H1 (cell line): ENCODE measurements around the gene DDR1. TPM values are rescaled to one million over a fixed set of nuclear protein-coding genes. Genes with fewer than 3 reads are reported as not detected.

Experiments used
- CTCF ChIA-PET: fragments of 300-600 bp; sonication (Branson Sonifier 250); formaldehyde crosslinking; loops from one replicate; lab custom pipeline; 2021; ENCODE audit not compliant: partially characterized antibody; lab: Charles Lee
- POLR2A ChIA-PET: fragments of 300-600 bp; sonication (Branson Sonifier 250); formaldehyde crosslinking; loops from one replicate; lab custom pipeline; 2021; ENCODE audit warnings: inconsistent platforms; ENCODE audit not compliant: partially characterized antibody; lab: Charles Lee
- DNase-seq, 2 experiments: peaks; one replicate each; pipeline versions ENCODE4 v3.0.0 to v3.0.0-alpha.2; 2010 to 2022; ENCODE audit warnings: low spot score in 2 of 2, low read depth in 1 of 2, mixed read lengths in 1 of 2
- FAIRE-seq: peaks from 2 replicates; lab custom pipeline; 2011; peaks lifted over from hg19 to GRCh38; lab: Jason Lieb, UNC
- H2AFZ ChIP-seq: 2 replicates; pipeline ENCODE4 v1.8.1; 2012; ENCODE audit warnings: low read length, inconsistent platforms
- H2AK5ac ChIP-seq: 2 replicates; pipeline ENCODE4 v1.6.1; 2013; ENCODE audit warnings: low read depth, low read length
- H2BK120ac ChIP-seq: replicated peaks from 2 replicates; pipeline ENCODE3; 2013; ENCODE audit warnings: low read depth, low read length, inconsistent platforms
- H2BK12ac ChIP-seq: 2 replicates; pipeline ENCODE4 v1.6.1; 2013; ENCODE audit warnings: low read depth, low read length
- H2BK15ac ChIP-seq: 2 replicates; pipeline ENCODE4 v1.6.1; 2013; ENCODE audit warnings: low read length
- H2BK20ac ChIP-seq: 2 replicates; pipeline ENCODE4 v1.6.1; 2013; ENCODE audit warnings: low read length
- H2BK5ac ChIP-seq: 2 replicates; pipeline ENCODE4 v1.6.1; 2013; ENCODE audit warnings: low read depth, low read length
- H3K14ac ChIP-seq: 2 replicates; pipeline ENCODE4 v1.6.1; 2013; ENCODE audit warnings: inconsistent platforms; ENCODE audit not compliant: insufficient read length
- H3K18ac ChIP-seq: 2 replicates; pipeline ENCODE4 v1.6.1; 2013; ENCODE audit warnings: low read length; ENCODE audit errors: extremely low read depth
- H3K23ac ChIP-seq: 2 replicates; pipeline ENCODE4 v1.6.1; 2013; ENCODE audit warnings: inconsistent platforms; ENCODE audit not compliant: insufficient read length
- H3K23me2 ChIP-seq: 2 replicates; pipeline ENCODE4 v1.6.1; 2013; ENCODE audit warnings: low read depth, low read length
- H3K27ac ChIP-seq: 2 replicates; pipeline ENCODE4 v1.6.1; 2011; ENCODE audit warnings: low read depth, low read length, inconsistent platforms
- H3K27me3 ChIP-seq, 4 experiments: replicated peaks in 1 of 4; 1 replicate in 1 of 4; 2 replicates in 3 of 4; pipeline versions ENCODE4 v1.6.1 to v1.8.1; 2011 to 2013; ENCODE audit warnings: low read length in 3 of 4, mild to moderate bottlenecking in 3 of 4, inconsistent platforms in 2 of 4, mixed read lengths in 2 of 4, moderate library complexity in 1 of 4; ENCODE audit not compliant: control insufficient read depth in 3 of 4, insufficient read depth in 3 of 4; ENCODE audit errors: extremely low read depth in 1 of 4
- H3K36me3 ChIP-seq, 4 experiments: 2 replicates each; pipeline versions ENCODE4 v1.6.1 to v1.8.1; 2011 to 2013; ENCODE audit warnings: mild to moderate bottlenecking in 4 of 4, low read length in 3 of 4, moderate library complexity in 2 of 4, control low read depth in 1 of 4, inconsistent platforms in 1 of 4; ENCODE audit not compliant: insufficient read depth in 4 of 4, control insufficient read depth in 2 of 4
- H3K4ac ChIP-seq: replicated peaks from 2 replicates; pipeline ENCODE3; 2013; ENCODE audit warnings: low read length, low read depth, mixed read lengths, inconsistent platforms; ENCODE audit not compliant: insufficient read length
- H3K4me1 ChIP-seq, 4 experiments: replicated peaks in 1 of 4; 1 replicate in 1 of 4; 2 replicates in 3 of 4; pipeline versions ENCODE4 v1.6.1 to v1.8.1; 2011 to 2013; ENCODE audit warnings: low read length in 3 of 4, inconsistent platforms in 2 of 4, mixed read lengths in 1 of 4; ENCODE audit not compliant: insufficient read depth in 4 of 4, control insufficient read depth in 3 of 4
- H3K4me2 ChIP-seq, 2 experiments: 2 replicates each; pipeline versions ENCODE4 v1.6.1 to v1.8.1; 2011 to 2013; ENCODE audit warnings: low read depth in 2 of 2, low read length in 2 of 2, control low read depth in 1 of 2, inconsistent platforms in 1 of 2, mild to moderate bottlenecking in 1 of 2; ENCODE audit not compliant: insufficient read depth in 1 of 2
- H3K4me3 ChIP-seq, 4 experiments: fragments of 200-600, 300-600 bp in 1 of 4; sonication (generic), shearing (Covaris generic), sonication (Bioruptor Twin) in 1 of 4; 2 replicates each; pipeline versions ENCODE4 v1.5.1 to v1.8.1; 2011 to 2016; ENCODE audit warnings: low read length in 4 of 4, low read depth in 3 of 4, control low read depth in 2 of 4, inconsistent platforms in 2 of 4, mild to moderate bottlenecking in 2 of 4, mixed read lengths in 1 of 4, moderate library complexity in 1 of 4; ENCODE audit not compliant: insufficient read depth in 2 of 4; ENCODE audit errors: extremely low read depth in 1 of 4
- H3K56ac ChIP-seq: replicated peaks from 2 replicates; pipeline ENCODE3; 2013; ENCODE audit warnings: low read depth, mild to moderate bottlenecking, mixed read lengths, low read length, inconsistent platforms; ENCODE audit not compliant: insufficient read length
- H3K79me1 ChIP-seq: 2 replicates; pipeline ENCODE4 v1.6.1; 2013; ENCODE audit warnings: low read depth, low read length, control low read depth
- H3K79me2 ChIP-seq, 2 experiments: 2 replicates each; pipeline versions ENCODE4 v1.6.1 to v1.8.1; 2012 to 2013; ENCODE audit warnings: low read length in 2 of 2, mild to moderate bottlenecking in 2 of 2, inconsistent platforms in 1 of 2; ENCODE audit not compliant: insufficient read depth in 2 of 2, control insufficient read depth in 1 of 2
- H3K9ac ChIP-seq, 4 experiments: replicated peaks in 1 of 4; 1 replicate in 1 of 4; 2 replicates in 3 of 4; pipeline versions ENCODE4 v1.6.1 to v1.8.1; 2011 to 2013; ENCODE audit warnings: low read depth in 3 of 4, low read length in 3 of 4, control low read depth in 2 of 4, mild to moderate bottlenecking in 2 of 4, moderate library complexity in 2 of 4, inconsistent platforms in 1 of 4; ENCODE audit errors: extremely low read depth in 1 of 4
- H3K9me3 ChIP-seq, 2 experiments: 2 replicates each; pipeline versions ENCODE4 v1.6.1 to v1.8.1; 2012 to 2013; ENCODE audit warnings: mild to moderate bottlenecking in 2 of 2, moderate library complexity in 2 of 2, control low read depth in 1 of 2, inconsistent platforms in 1 of 2, low read depth in 1 of 2, low read length in 1 of 2, mixed read lengths in 1 of 2; ENCODE audit not compliant: insufficient read depth in 2 of 2
- H4K20me1 ChIP-seq, 2 experiments: replicated peaks in 1 of 2; 2 replicates each; pipeline versions ENCODE3 to v1.8.1; 2011 to 2013; ENCODE audit warnings: inconsistent platforms in 2 of 2, low read length in 2 of 2, mild to moderate bottlenecking in 1 of 2; ENCODE audit not compliant: insufficient read depth in 2 of 2, control insufficient read depth in 1 of 2
- H4K5ac ChIP-seq: 2 replicates; pipeline ENCODE4 v1.6.1; 2013; ENCODE audit warnings: low read length, low read depth, mixed read lengths, inconsistent platforms; ENCODE audit not compliant: insufficient read length
- H4K8ac ChIP-seq: 2 replicates; pipeline ENCODE4 v1.8.0; 2013; ENCODE audit warnings: mild to moderate bottlenecking, moderate library complexity, low read length, inconsistent platforms; ENCODE audit not compliant: insufficient read depth; ENCODE audit errors: extremely low read depth
- H4K91ac ChIP-seq: replicated peaks from 2 replicates; pipeline ENCODE3; 2013; ENCODE audit warnings: low read length, mixed read lengths, inconsistent platforms; ENCODE audit not compliant: insufficient read length
- CHD2 ChIP-seq: IDR thresholded peaks from 2 replicates; pipeline ENCODE4 v1.6.1; 2012; ENCODE audit warnings: low read length, improper control_type of control experiment
- GABPA ChIP-seq: IDR thresholded peaks from 2 replicates; pipeline ENCODE4 v1.6.1; 2011; ENCODE audit warnings: mild to moderate bottlenecking, low read length, moderate library complexity, borderline replicate concordance; ENCODE audit not compliant: insufficient read depth
- GTF2F1 ChIP-seq: IDR thresholded peaks from 2 replicates; pipeline ENCODE4 v1.6.1; 2012; ENCODE audit warnings: low read depth, low read length, improper control_type of control experiment, borderline replicate concordance
- HDAC2 ChIP-seq, 2 experiments: fragments of 300-600 bp in 1 of 2; sonication (generic) in 1 of 2; IDR thresholded peaks; 2 replicates each; pipeline ENCODE4 v1.6.1; 2011 to 2012; ENCODE audit warnings: low read depth in 2 of 2, low read length in 2 of 2, mild to moderate bottlenecking in 2 of 2, moderate library complexity in 2 of 2, borderline replicate concordance in 1 of 2, inconsistent platforms in 1 of 2
- KDM4A ChIP-seq: IDR thresholded peaks from one replicate; pipeline ENCODE4 v1.7.1; 2012; ENCODE audit warnings: low read depth, mild to moderate bottlenecking, moderate library complexity, low read length, inconsistent platforms; ENCODE audit not compliant: severe bottlenecking
- MAX ChIP-seq: IDR thresholded peaks from 2 replicates; pipeline ENCODE4 v1.6.1; 2012; ENCODE audit warnings: inconsistent platforms
- USF2 ChIP-seq: IDR thresholded peaks from 2 replicates; pipeline ENCODE4 v1.6.1; 2011; ENCODE audit warnings: low read length, improper control_type of control experiment
- polyA plus RNA-seq, 7 experiments: library from polyadenylated mRNA; depleted of rRNA in 3 of 7; stranded (reverse) in 5 of 7; unstranded in 2 of 7; fragments of >200 nt in 5 of 7; fragments of 200-250 nt in 2 of 7; gene quantifications; 1 replicate in 5 of 7; 2 replicates in 1 of 7; 4 replicates in 1 of 7; pipeline versions ENCODE4 v1.2.1 to v1.2.3, GENCODE V29; 2011 to 2013; ENCODE audit warnings: missing spikeins in 2 of 7, mixed read lengths in 2 of 7
- total RNA-seq: library from RNA; stranded (reverse); fragmentation: NEBNext Ultra II Directional; extraction: Animal tissue kit (Norgen Biotek cat#: 25700); gene quantifications from 2 replicates; pipeline ENCODE4 v1.2.1, GENCODE V29; 2021

The DDR1 gene
- total and polyA plus RNA-seq, 2 of the 8 experiments (the other 6 are each of a cell fraction or from before 2014, with no cell fraction given): 99.4 to 181 TPM

GRCh38 chr6:30886897-30887255 lies 2.6 kb downstream of the DDR1 start:
- Histone ChIP-seq H2BK120ac (no peak overlapping the region), H2BK15ac (0 out of 2 replicates have a peak overlapping the region, but pooled peaks have one; percentile 21), H3K4me1 (peaks cover 6 to 39% (median 29%) of the 10 kb centered on the region in 4 experiments), H3K14ac (no peak overlapping the region), H3K27ac (peak overlapping the region; percentile 86), H2BK20ac (no peak overlapping the region), H3K4me3 (peak overlapping the region in 3 of 4 experiments; percentile 51 to 86 (median 65); a peak in 6 of 8 replicates), H4K20me1 (peaks cover 2 to 29% of the 10 kb centered on the region in 2 experiments), H4K5ac (no peak overlapping the region), H3K9me3 (no peaks in the 10 kb centered on the region), H2AK5ac (no peak overlapping the region), H3K79me2 (peaks cover 9 to 79% of the 10 kb centered on the region in 2 experiments), H3K56ac (no peak overlapping the region), H3K79me1 (peaks cover 21% of the 10 kb centered on the region), H4K91ac (no peak overlapping the region), H2BK12ac (no peak overlapping the region), H4K8ac (no peak overlapping the region), H3K23ac (no peak overlapping the region), H3K4ac (no peak overlapping the region), H3K36me3 (peaks cover 18 to 34% (median 29%) of the 10 kb centered on the region in 4 experiments), H3K23me2 (peaks cover 26% of the 10 kb centered on the region), H3K4me2 (peak overlapping the region; percentile 90 to 92), H3K18ac (no peak overlapping the region; the same call in 1 of the 2 replicates), H2AFZ (no peak overlapping the region)
- no peak for FAIRE-seq
- no peak for DNase-seq
- POLR2A ChIA-PET: interaction anchor here (0.6 to 19.5 kb wide), 11 partner anchors 9 to 956 kb away, joined by 3 to 452 read pairs (median 3); partner anchors contain the start of gene VARS2
- TF ChIP-seq KDM4A (no peak), CHD2 (no peak), GTF2F1 (no peak), MAX (no peak), HDAC2 (IDR thresholded peaks at IDR 0.05; ENCODE audit: borderline replicate concordance in 1 of 2, low read depth in 2 of 2, low read length in 2 of 2) (no peak), USF2 (no peak), GABPA (no peak)
- TF ChIP-seq, all 59 proteins: peak for 0
- Histone ChIP-seq H3K9ac (peak overlapping the region in 1 of 4 experiments; percentile 38; a peak in 2 of 7 replicates), H3K27me3 (no peaks in the 10 kb centered on the region), H2BK5ac (peak overlapping the region; percentile 40; the same call in 1 of the 2 replicates)
- CTCF ChIA-PET: interaction anchor here (0.9 to 29.0 kb wide), 6 partner anchors 9 to 184 kb away, joined by 4 to 610 read pairs (median 8); partner anchors contain the start of genes MUCL3 and VARS2
